Stimulated activated CD4-positive, alpha-beta T cell treated with anti-CD3 and anti-CD28 coated beads, Interleukin-1b, Interleukin-23, amount 100 ng/mL, for 48 hours (primary cell): ENCODE measurements around the gene PIP5K1B.

Experiments used
- DNase-seq: peaks from one replicate; pipeline ENCODE4 v3.0.0-alpha.2; 2020

PIP5K1B gene

GRCh38 chr9:68999393-69000105, 294.5 kb downstream of the PIP5K1B start:
- peak; percentile 65 for DNase-seq

DNA sequence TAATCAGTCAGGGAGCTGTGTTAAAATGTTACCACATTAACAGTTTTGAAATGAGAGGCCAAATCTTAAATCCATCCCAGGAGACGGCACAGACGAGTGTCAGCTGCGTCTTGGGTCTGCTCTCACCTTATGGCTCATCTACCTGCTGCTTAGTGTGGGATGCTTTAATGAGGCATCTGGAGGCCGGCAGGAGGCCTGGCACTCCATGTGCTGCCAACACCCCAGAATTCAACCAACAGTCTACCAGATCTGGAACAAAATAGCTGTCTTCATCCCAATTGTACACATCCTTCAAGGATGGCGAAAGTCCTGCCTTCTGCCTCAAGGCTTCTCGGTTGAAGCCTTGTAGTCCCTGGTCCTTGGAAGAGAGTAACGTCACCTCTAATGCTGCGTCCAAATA, 296.9 kb downstream of the PIP5K1B start:
- DNase-seq = no peak

GRCh38 chr9:69003051-69003450, 298.0 kb downstream of the PIP5K1B start:
- DNase-seq = no peak

DNA sequence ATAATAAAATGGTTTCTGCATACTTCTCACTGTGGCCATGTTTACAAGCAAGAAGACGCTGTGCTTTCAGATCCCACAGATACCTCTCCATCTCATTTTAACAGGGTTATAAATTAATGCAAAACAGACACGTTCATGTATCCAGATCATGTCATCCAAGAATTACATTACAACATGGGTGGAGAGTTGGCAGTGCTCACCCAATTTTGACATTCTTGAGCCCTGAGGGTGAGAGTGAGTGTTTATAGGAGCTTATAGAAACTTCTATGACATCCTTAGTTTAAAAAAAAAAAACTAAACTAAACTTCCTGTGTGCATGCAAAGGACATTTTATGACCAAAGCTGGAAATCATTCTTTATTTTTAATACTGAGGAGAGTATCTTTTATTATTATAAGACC, 299.8 kb downstream of the PIP5K1B start:
- DNase-seq = no peak

- DNase-seq = no peak
These were observed 304.7 kb downstream of the PIP5K1B start for GRCh38 chr9:69009708-69010107.

GRCh38 chr9:69012696-69013381, 307.8 kb downstream of the PIP5K1B start:
- no peak for DNase-seq

- no peak for DNase-seq
These were observed 308.3 kb downstream of the PIP5K1B start for GRCh38 chr9:69013382-69013727.

- DNase-seq = no peak
These were observed 309.0 kb downstream of the PIP5K1B start, which contains the start of gene PRKACG for GRCh38 chr9:69014013-69014412. Gene PRKACG, minus strand, starts transcription at chr9:69014113. Its CDS starts 21 bp downstream, at chr9:69014092.

DNA sequence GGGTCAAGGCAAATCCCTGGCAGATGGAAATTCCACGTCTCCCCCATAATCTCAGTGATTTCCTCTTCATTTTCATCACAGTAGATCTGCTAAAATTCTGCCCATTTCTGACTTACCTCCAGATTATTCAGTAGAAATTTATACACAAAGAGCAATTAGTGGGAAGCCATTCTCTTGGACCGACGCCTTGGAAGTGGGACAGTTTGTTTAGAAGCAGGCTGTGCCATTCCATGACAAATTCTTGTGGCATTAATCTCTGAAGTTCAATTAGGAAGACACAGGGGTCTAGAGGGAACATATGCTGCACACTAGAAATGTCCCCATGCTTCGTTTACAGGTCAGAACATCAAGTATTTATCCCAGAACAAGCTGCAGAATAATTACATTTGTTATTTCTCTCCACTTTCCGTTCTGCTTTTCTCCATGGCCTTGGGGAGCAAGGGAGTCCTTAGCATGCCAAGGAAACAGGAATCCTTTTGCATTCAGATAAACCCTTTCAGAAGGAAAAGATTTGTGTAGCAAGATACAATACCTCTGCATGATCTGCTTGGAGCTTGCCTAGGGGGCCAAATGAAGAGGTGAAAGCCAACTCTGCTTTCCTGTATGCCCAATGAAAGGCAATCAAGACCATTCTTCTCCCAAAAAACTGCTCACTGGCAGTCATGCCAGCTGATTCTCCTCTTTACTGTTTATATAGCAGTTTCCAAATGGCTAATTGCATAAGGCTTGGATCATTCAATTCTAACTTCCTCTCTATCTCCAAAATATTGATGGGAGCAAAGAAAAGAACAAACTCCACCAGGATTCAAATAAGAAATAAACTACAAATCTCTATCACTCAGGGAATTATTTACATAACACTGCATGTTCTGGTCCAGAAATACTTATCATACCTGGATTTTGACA, 311.4 kb downstream of the PIP5K1B start:
- DNase-seq = no peak

GRCh38 chr9:69018737-69019136, 313.7 kb downstream of the PIP5K1B start:
- no peak for DNase-seq

GRCh38 chr9:69019808-69020207, 314.8 kb downstream of the PIP5K1B start:
- DNase-seq = no peak

- no peak for DNase-seq
These were observed 315.5 kb downstream of the PIP5K1B start for GRCh38 chr9:69020301-69021145.

DNA sequence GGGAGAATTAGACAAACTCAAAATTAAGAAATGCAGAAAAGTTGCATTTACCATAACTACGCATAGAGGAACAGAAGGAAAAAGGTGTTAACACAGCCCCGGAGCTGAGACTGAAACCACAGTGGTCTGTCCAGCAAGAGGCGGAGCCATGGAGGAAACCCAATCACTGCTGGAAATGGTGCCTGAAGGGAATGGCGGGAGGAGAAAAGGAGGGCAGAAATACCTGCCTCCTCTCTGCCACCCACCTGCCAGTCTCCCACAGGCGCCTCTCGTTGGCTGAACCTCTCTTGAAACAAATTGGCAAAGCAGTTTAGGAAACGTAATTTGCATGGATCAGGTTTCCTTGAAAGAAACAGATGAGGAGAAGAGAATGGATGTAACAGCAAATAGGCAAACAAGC, 318.6 kb downstream of the PIP5K1B start:
- no peak for DNase-seq

GRCh38 chr9:69027355-69028097, 322.5 kb downstream of the PIP5K1B start:
- peak; percentile 24 for DNase-seq

DNA sequence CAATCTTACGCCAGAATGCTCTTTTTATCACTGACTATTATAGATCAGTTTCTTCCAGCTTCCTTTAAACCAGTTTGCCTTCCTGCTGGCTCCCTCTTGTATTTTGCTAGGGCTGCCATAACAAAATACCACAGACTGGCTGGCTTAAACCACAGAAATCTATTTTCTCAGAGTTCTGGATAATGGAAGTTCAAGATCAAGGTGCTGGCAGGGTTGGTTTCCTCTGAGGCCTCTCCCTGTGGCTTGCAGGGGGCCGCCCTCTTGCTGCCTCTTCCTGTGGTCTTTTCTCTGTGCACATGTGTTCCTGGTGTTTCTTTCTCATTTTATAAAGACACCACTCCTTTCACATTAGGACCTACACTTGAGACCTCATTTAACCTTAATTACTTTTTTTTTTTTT, 323.7 kb downstream of the PIP5K1B start:
- DNase-seq = peak; percentile 11

GRCh38 chr9:69029535-69029934, 324.5 kb downstream of the PIP5K1B start:
- DNase-seq = no peak

DNA sequence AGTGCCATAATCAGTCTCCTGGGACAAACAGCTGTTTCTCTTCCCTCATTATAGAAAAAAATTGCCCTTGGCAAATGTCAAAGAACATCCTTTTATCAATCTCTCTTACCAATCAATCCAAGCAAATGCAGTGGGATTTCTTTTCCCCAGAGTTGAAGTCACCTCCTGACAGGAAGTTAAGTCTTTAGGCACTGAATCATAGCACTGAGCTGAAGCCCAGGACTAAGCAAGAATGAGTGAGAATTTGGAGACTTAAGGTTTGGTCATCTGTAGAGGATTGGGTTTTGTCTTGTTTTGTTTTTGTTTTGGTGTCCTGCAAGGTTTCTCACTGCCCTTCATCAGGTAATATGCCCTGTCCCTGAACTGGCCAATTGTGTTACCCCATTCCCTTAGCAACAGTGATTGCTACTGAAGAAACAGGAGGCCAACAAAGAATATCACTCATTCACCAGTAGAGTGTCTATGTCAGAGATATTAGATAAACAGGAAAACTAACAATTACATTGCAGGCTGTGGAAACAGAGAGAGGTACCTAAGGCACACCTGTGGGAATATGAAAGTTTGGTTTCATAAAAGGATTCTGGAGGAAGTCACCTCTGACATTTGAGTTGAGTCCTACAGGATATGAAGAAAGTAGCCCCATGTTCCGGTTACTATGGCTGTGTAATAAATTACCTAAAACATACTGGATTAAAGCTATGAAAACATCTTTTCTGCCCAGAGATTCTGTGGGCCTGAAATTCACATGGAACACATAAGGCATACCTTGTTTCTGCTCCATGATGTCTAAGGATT, 326.0 kb downstream of the PIP5K1B start:
- no peak for DNase-seq

GRCh38 chr9:69034071-69034470, 329.0 kb downstream of the PIP5K1B start:
- no peak for DNase-seq

- peak; percentile 82 for DNase-seq
These were observed 330.6 kb downstream of the PIP5K1B start, which contains the start of gene FXN for GRCh38 chr9:69035438-69036308. Gene FXN, plus strand, starts transcription at chr9:69035752. Its CDS starts 31 bp downstream, at chr9:69035783.

DNA sequence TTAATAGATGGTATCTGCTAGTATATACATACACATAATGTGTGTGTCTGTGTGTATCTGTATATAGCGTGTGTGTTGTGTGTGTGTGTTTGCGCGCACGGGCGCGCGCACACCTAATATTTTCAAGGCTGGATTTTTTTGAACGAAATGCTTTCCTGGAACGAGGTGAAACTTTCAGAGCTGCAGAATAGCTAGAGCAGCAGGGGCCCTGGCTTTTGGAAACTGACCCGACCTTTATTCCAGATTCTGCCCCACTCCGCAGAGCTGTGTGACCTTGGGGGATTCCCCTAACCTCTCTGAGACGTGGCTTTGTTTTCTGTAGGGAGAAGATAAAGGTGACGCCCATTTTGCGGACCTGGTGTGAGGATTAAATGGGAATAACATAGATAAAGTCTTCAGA, 331.3 kb downstream of the PIP5K1B start:
- no peak for DNase-seq
